ENCODE measurements around the gene KIF26A. TPM values are rescaled to one million over a fixed set of nuclear protein-coding genes. Genes with fewer than 3 reads are reported as not detected.

KIF26A gene
- total and polyA plus RNA-seq, 8 donors: 0.65 to 21.7 (median 1.5) TPM

DNA sequence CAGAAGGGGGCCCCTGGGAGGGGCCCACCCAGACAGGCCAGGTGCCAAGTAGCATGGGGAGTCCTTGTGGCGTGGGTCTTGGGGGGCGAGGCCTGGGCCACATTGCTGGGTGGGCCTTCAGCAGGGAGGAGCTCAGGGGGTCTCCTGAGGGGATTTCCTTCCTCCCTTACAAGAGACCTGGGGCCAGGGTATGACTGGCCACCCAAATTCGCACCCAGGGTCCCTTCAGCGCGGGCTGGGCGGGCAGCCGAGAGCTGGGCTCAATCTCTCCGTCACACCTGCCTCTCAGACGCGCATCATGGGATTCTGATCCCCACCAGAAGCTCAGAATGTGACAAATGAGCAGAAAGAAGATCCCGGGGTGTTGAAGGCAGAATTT is 72.4 kb downstream of the KIF26A start:
- no peak for DNase-seq
- H3K36me3 ChIP-seq: no peaks in the 10 kb centered on the region

DNA sequence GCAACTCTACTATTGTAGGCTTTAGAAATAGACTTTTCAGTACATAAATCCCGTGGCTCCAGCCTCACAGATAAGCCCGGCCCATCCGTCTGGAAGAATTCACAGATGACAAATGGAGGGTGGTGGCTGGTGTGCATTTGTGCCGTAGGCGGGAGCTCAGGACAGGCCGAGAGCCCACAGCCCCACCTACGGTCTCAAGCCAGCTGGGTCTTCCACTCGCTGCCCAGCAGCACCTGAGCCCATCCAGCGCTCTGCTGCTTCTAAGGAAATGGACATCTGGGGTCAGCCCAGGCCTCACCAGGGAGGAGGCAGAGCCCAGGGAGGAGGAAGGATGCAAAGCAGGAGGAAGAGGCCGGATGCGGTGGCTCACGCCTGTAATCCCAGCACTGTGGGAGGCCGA is 72.8 kb downstream of the KIF26A start:
- H3K27ac ChIP-seq: no peak overlapping the region
- DNase-seq: no peak
- no peaks in the 10 kb centered on the region for H3K9me3 ChIP-seq
- H3K4me3 ChIP-seq: no peak overlapping the region
- intact Hi-C loops (cut with DNase I; ENCODE audit: low total_unique reads): no loop called here
- peaks cover 0 to 41% (median 5%) of the 10 kb centered on the region in 3 donors for H3K27me3 ChIP-seq
- WGBS, 5 donors: 75 to 82% (median 81%) methylated on average over 13 of the region's 13 CpGs
- H3K4me1 ChIP-seq: no peaks in the 10 kb centered on the region
- no peaks in the 10 kb centered on the region for H3K36me3 ChIP-seq
- no peak for TF ChIP-seq EP300 (IDR thresholded peaks at IDR 0.05)
- TF ChIP-seq, protein P1, sequence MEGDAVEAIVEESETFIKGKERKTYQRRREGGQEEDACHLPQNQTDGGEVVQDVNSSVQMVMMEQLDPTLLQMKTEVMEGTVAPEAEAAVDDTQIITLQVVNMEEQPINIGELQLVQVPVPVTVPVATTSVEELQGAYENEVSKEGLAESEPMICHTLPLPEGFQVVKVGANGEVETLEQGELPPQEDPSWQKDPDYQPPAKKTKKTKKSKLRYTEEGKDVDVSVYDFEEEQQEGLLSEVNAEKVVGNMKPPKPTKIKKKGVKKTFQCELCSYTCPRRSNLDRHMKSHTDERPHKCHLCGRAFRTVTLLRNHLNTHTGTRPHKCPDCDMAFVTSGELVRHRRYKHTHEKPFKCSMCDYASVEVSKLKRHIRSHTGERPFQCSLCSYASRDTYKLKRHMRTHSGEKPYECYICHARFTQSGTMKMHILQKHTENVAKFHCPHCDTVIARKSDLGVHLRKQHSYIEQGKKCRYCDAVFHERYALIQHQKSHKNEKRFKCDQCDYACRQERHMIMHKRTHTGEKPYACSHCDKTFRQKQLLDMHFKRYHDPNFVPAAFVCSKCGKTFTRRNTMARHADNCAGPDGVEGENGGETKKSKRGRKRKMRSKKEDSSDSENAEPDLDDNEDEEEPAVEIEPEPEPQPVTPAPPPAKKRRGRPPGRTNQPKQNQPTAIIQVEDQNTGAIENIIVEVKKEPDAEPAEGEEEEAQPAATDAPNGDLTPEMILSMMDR (IDR thresholded peaks at IDR 0.05): no peak

More for the DNA sequence above, 72.4 kb downstream of the KIF26A start:
- Histone ChIP-seq H3K4me1 (no peaks in the 10 kb centered on the region), H3K27ac (no peak overlapping the region), H3K9me3 (no peaks in the 10 kb centered on the region), H3K4me3 (no peak overlapping the region), H3K27me3 (peaks cover 0 to 41% (median 5%) of the 10 kb centered on the region in 3 donors)
- no peak for TF ChIP-seq POLR2AphosphoS5 (IDR thresholded peaks at IDR 0.05)
- no peak for TF ChIP-seq EP300 (IDR thresholded peaks at IDR 0.05)
- no peak for TF ChIP-seq POLR2A (IDR thresholded peaks at IDR 0.05)
- TF ChIP-seq, protein P1 (IDR thresholded peaks at IDR 0.05): no peak
- intact Hi-C loops (cut with DNase I; ENCODE audit: low total_unique reads): no loop called here
- 84 to 94% (median 90%) methylated on average over 7 to 11 of the region's 11 CpGs for WGBS, 5 donors

DNA sequence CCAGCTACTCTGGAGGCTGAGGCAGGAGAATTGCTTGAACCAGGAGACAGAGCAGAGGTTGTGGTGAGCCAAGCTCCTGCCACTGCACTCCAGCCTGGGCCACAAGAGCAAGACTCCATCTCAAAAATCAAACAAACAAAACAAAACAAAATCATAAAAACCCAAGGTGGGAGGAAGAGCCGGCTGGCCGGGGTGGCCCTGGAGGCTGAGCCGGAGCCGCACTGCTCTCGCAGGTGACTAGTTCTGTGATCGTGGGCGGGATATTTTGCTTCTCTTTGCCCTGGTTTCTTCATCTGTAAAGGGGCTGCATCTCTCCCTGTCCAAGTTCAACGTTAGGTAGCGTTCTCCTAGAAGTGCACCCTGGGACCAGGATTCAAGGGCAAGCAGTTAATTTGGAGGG is 73.4 kb downstream of the KIF26A start:
- Histone ChIP-seq H3K36me3 (no peaks in the 10 kb centered on the region), H3K9me3 (no peaks in the 10 kb centered on the region), H3K27me3 (peaks cover 0 to 41% (median 5%) of the 10 kb centered on the region in 3 donors), H3K4me3 (no peak overlapping the region), H3K27ac (no peak overlapping the region), H3K4me1 (no peaks in the 10 kb centered on the region)
- intact Hi-C loops (cut with DNase I; ENCODE audit: low total_unique reads): no loop called here
- TF ChIP-seq POLR2AphosphoS5 (IDR thresholded peaks at IDR 0.05) (no peak), POLR2A (IDR thresholded peaks at IDR 0.05) (no peak), EP300 (IDR thresholded peaks at IDR 0.05) (no peak)
- TF ChIP-seq, protein P1 (IDR thresholded peaks at IDR 0.05): no peak
- DNase-seq: no peak
- WGBS, 5 donors: 90 to 96% (median 95%) methylated on average over 9 of the region's 9 CpGs

DNA sequence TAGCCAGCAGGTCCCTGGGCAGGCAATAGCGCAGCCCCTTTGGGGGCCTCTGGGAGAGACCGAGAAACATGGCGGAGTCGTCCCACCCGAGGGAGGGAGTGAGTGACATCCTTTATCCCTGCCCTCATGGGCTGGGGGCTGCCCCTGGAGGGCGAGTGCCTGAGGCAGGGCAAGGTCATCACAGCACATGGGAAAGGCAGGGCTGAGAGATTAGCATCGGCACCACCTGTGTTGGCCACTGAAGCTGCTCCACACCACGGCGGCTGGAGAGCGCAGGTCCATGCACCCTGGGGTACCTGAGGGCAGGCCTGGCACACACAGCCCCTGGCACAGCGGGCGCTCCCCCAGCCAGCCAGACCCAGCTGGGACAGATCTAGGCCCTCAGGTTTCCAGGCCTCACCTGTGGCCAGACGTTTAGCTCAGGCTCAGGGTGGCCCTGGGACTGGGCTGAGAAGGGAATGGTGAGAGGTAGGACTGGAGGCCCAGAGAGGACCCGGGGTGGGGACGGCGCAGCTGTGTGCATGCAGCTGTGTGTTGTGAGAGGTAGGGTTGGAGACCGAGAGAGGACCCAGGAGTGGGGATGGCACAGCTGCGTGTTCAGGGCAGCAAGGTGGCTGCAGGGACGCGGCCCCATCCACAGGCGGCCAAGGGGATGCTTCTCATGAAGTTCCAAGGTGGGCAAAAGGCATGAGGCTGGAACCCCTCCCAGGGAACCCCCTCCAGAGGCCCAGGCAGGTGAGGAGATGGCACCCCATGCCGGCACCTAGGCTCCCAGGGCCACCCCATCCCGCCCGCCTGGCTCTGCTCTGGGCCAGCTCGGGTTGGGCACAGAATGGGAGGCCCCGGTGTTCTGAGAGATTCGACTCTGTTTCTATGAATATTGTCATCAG is 74.1 kb downstream of the KIF26A start:
- H3K27ac ChIP-seq: no peak overlapping the region
- peaks cover 0 to 41% (median 5%) of the 10 kb centered on the region in 3 donors for H3K27me3 ChIP-seq
- no peak for TF ChIP-seq EP300 (IDR thresholded peaks at IDR 0.05)
- TF ChIP-seq, protein P1 (IDR thresholded peaks at IDR 0.05): no peak
- TF ChIP-seq POLR2A (IDR thresholded peaks at IDR 0.05): no peak
- TF ChIP-seq POLR2AphosphoS5 (IDR thresholded peaks at IDR 0.05): no peak
- no peaks in the 10 kb centered on the region for H3K36me3 ChIP-seq
- intact Hi-C loops (cut with DNase I; ENCODE audit: low total_unique reads): no loop called here
- no peak overlapping the region for H3K4me3 ChIP-seq
- no peaks in the 10 kb centered on the region for H3K9me3 ChIP-seq
- no peak for DNase-seq
- WGBS, 5 donors: 82 to 89% (median 83%) methylated on average over 18 to 27 of the region's 27 CpGs
- H3K4me1 ChIP-seq: no peaks in the 10 kb centered on the region

All from stomach (tissue), 9 donors.